Measurements from ENCODE around the gene SEMA3G. TPM values are rescaled to one million over a fixed set of nuclear protein-coding genes. Genes with fewer than 3 reads are reported as not detected.

Gene SEMA3G
- total RNA-seq, 1 experiment from 2014 or later, result 0.77 TPM

- H3K4me2 ChIP-seq (ENCODE audit: low read length), result no peak overlapping the region
- no peaks in the 10 kb centered on the region for H3K36me3 ChIP-seq (ENCODE audit: low read depth, low read length)
- H3K9me2 ChIP-seq (replicated peaks; ENCODE audit: low read length), result no peaks in the 10 kb centered on the region
- H4K20me1 ChIP-seq (ENCODE audit: low read length), result no peaks in the 10 kb centered on the region
- CTCF ChIA-PET, result interaction anchor here (0.6 kb wide), 1 partner anchor 23 kb away, joined by 3 read pairs; no protein-coding TSS in a partner anchor
- TF ChIP-seq EZH2 (IDR thresholded peaks at IDR 0.05; ENCODE audit: low read length, unreplicated experiment) (no peak), CTCF (conservative IDR thresholded peaks at IDR 0.05; ENCODE audit: low read depth, low read length) (peak; percentile 28; the same call in 1 of the 2 replicates)
- peak; percentile 14 for DNase-seq
- no TSS peak for BruUV-seq (replicated peaks)
- no peaks in the 10 kb centered on the region for H3K79me2 ChIP-seq (ENCODE audit: low read length)
- no peak overlapping the region for H3K9ac ChIP-seq (ENCODE audit: low read length)
- H3K4me3 ChIP-seq (ENCODE audit: low read length), result no peak overlapping the region
- H3K27ac ChIP-seq (ENCODE audit: low read length), result no peak overlapping the region
- POLR2A ChIA-PET (ENCODE audit: unreplicated experiment), result no interaction called here
- no peaks in the 10 kb centered on the region for H3K9me3 ChIP-seq (ENCODE audit: low read length)
- no peaks in the 10 kb centered on the region for H3K27me3 ChIP-seq (ENCODE audit: low read length)
- no peaks in the 10 kb centered on the region for H3F3A ChIP-seq (ENCODE audit: low read length, unreplicated experiment)
- intact Hi-C loops (cut with micrococcal nuclease), result no loop called here
- ATAC-seq, result peak; percentile 61
- H2AFZ ChIP-seq (ENCODE audit: low read length), result no peak overlapping the region
- no peaks in the 10 kb centered on the region for H3K4me1 ChIP-seq (ENCODE audit: insufficient read depth, low read length)
Observed at GRCh38 chr3:52388933-52389332, 56.0 kb downstream of the SEMA3G start.

GRCh38 chr3:52388348-52388821 lies 56.5 kb downstream of the SEMA3G start:
- H3K9me3 ChIP-seq (ENCODE audit: low read length), result no peaks in the 10 kb centered on the region
- BruUV-seq (replicated peaks), result no TSS peak
- H2AFZ ChIP-seq (ENCODE audit: low read length), result no peak overlapping the region
- H3K27ac ChIP-seq (ENCODE audit: low read length), result no peak overlapping the region
- H3K4me3 ChIP-seq (ENCODE audit: low read length), result no peak overlapping the region
- DNase-seq (no peak), ATAC-seq (no peak)
- no peaks in the 10 kb centered on the region for H3K4me1 ChIP-seq (ENCODE audit: insufficient read depth, low read length)
- H3K79me2 ChIP-seq (ENCODE audit: low read length), result no peaks in the 10 kb centered on the region
- no peaks in the 10 kb centered on the region for H3F3A ChIP-seq (ENCODE audit: low read length, unreplicated experiment)
- no peak overlapping the region for H3K9ac ChIP-seq (ENCODE audit: low read length)
- H3K27me3 ChIP-seq (ENCODE audit: low read length), result no peaks in the 10 kb centered on the region
- H3K36me3 ChIP-seq (ENCODE audit: low read depth, low read length), result no peaks in the 10 kb centered on the region
- CTCF ChIA-PET, result no interaction called here
- no peak overlapping the region for H3K4me2 ChIP-seq (ENCODE audit: low read length)
- peak; percentile 19; the same call in 1 of the 2 replicates for TF ChIP-seq CTCF (conservative IDR thresholded peaks at IDR 0.05; ENCODE audit: low read depth, low read length)
- no peak for TF ChIP-seq EZH2 (IDR thresholded peaks at IDR 0.05; ENCODE audit: low read length, unreplicated experiment)
- no peaks in the 10 kb centered on the region for H4K20me1 ChIP-seq (ENCODE audit: low read length)
- POLR2A ChIA-PET (ENCODE audit: unreplicated experiment), result no interaction called here
- intact Hi-C loops (cut with micrococcal nuclease), result no loop called here
- no peaks in the 10 kb centered on the region for H3K9me2 ChIP-seq (replicated peaks; ENCODE audit: low read length)

- CTCF ChIA-PET, result no interaction called here
- intact Hi-C loops (cut with micrococcal nuclease), result no loop called here
- no peaks in the 10 kb centered on the region for H3K9me2 ChIP-seq (replicated peaks; ENCODE audit: low read length)
Observed at GRCh38 chr3:52387481-52387880, 57.4 kb downstream of the SEMA3G start.

More at GRCh38 chr3:52387481-52387880, 57.4 kb downstream of the SEMA3G start:
- H3K4me2 ChIP-seq (ENCODE audit: low read length), result no peak overlapping the region
- H3K4me3 ChIP-seq (ENCODE audit: low read length), result no peak overlapping the region
- no TSS peak for BruUV-seq (replicated peaks)
- H3K36me3 ChIP-seq (ENCODE audit: low read depth, low read length), result no peaks in the 10 kb centered on the region
- TF ChIP-seq CTCF (conservative IDR thresholded peaks at IDR 0.05; ENCODE audit: low read depth, low read length) (no peak), EZH2 (IDR thresholded peaks at IDR 0.05; ENCODE audit: low read length, unreplicated experiment) (no peak), EZH2phosphoT487 (IDR thresholded peaks at IDR 0.05; ENCODE audit: borderline replicate concordance, low read length) (no peak)
- H3K9ac ChIP-seq (ENCODE audit: low read length), result no peak overlapping the region
- no peaks in the 10 kb centered on the region for H3K9me3 ChIP-seq (ENCODE audit: low read length)
- H3F3A ChIP-seq (ENCODE audit: low read length, unreplicated experiment), result no peaks in the 10 kb centered on the region
- no peaks in the 10 kb centered on the region for H4K20me1 ChIP-seq (ENCODE audit: low read length)
- H3K27me3 ChIP-seq (ENCODE audit: low read length), result no peaks in the 10 kb centered on the region
- H3K4me1 ChIP-seq (ENCODE audit: insufficient read depth, low read length), result no peaks in the 10 kb centered on the region
- H3K79me2 ChIP-seq (ENCODE audit: low read length), result no peaks in the 10 kb centered on the region
- no peak overlapping the region for H2AFZ ChIP-seq (ENCODE audit: low read length)
- H3K27ac ChIP-seq (ENCODE audit: low read length), result no peak overlapping the region
- no peak for ATAC-seq
- DNase-seq, result no peak
- POLR2A ChIA-PET (ENCODE audit: unreplicated experiment), result no interaction called here
